Measurements from ENCODE around the gene AK2.
A peak's percentile ranks its signal among the peaks of the same experiment; 100 is the strongest.

DNA sequence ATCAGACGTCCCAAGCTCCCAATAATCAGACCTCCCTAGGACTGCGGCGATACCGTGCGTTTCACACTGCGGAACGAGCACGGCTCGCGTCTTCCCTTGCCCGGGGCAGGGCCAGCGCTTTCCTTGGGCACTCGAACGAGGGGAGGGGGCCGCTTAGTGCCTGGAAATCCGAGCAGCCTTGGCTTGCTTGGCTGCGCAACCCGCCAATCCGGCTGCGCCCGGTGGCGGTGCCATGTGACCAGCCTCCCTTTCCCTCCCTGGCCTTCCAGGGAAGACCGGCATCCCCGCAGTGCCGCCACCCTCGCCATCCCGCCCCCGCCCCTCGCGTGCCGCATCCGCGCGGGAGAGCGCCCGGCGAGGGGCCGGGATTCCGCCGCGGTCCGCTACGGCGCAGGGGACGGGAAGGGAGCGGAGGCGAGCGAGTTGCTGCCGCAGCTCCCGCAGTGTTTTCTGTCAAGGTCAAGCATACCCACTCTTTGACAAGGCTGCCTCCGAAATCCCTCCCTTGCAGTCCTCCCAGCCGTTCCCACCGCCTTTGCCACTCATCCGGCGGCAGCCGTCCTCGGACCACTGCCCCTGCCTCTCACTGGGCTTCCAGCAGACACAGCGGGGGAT, 63.8 kb downstream of the AK2 start:
- TF ChIP-seq, protein P1, sequence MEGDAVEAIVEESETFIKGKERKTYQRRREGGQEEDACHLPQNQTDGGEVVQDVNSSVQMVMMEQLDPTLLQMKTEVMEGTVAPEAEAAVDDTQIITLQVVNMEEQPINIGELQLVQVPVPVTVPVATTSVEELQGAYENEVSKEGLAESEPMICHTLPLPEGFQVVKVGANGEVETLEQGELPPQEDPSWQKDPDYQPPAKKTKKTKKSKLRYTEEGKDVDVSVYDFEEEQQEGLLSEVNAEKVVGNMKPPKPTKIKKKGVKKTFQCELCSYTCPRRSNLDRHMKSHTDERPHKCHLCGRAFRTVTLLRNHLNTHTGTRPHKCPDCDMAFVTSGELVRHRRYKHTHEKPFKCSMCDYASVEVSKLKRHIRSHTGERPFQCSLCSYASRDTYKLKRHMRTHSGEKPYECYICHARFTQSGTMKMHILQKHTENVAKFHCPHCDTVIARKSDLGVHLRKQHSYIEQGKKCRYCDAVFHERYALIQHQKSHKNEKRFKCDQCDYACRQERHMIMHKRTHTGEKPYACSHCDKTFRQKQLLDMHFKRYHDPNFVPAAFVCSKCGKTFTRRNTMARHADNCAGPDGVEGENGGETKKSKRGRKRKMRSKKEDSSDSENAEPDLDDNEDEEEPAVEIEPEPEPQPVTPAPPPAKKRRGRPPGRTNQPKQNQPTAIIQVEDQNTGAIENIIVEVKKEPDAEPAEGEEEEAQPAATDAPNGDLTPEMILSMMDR (IDR thresholded peaks at IDR 0.05) = no peak
- TF ChIP-seq POLR2A (IDR thresholded peaks at IDR 0.05) = peak in 1 of 2 donors; percentile 45

Measured in adrenal gland (tissue), 5 donors.